GM19043 (cell line): ENCODE results near the gene PKM.

ENCODE experiments used
- ATAC-seq: cut with Tn5 transposase; IDR thresholded peaks from one replicate; pipeline ENCODE4 v1.9.1; 2021; ENCODE audit warnings: low read depth; ENCODE audit not compliant: unreplicated experiment

PKM gene

GRCh38 chr15:72236381-72237003 is 5.5 kb upstream of the PKM start:
- ATAC-seq = no peak

- no peak for ATAC-seq
Observed at GRCh38 chr15:72235298-72235697, 4.3 kb upstream of the PKM start.

GRCh38 chr15:72233769-72234168 is 2.8 kb upstream of the PKM start:
- ATAC-seq = no peak

GRCh38 chr15:72231833-72232478 is 966 bp upstream of the PKM start:
- ATAC-seq = no peak

- ATAC-seq = no peak
Observed at GRCh38 chr15:72230197-72231065, 559 bp downstream of the PKM start.

GRCh38 chr15:72229947-72230196 is 1.1 kb downstream of the PKM start:
- ATAC-seq = no peak

GRCh38 chr15:72229076-72229946 is 1.7 kb downstream of the PKM start:
- no peak for ATAC-seq

- ATAC-seq = no peak
Observed at GRCh38 chr15:72227720-72228119, 3.3 kb downstream of the PKM start.

GRCh38 chr15:72227192-72227586 is 3.8 kb downstream of the PKM start:
- ATAC-seq = no peak

- no peak for ATAC-seq
Observed at GRCh38 chr15:72223278-72223677, 7.7 kb downstream of the PKM start.

GRCh38 chr15:72222393-72222792 is 8.6 kb downstream of the PKM start:
- ATAC-seq = no peak

- no peak for ATAC-seq
Observed at GRCh38 chr15:72220687-72221086, 10.3 kb downstream of the PKM start.

- ATAC-seq = no peak
Observed at GRCh38 chr15:72217216-72217615, 13.8 kb downstream of the PKM start.

GRCh38 chr15:72216079-72216478 is 14.9 kb downstream of the PKM start:
- no peak for ATAC-seq

- ATAC-seq = no peak
Observed at GRCh38 chr15:72207558-72208085, 23.4 kb downstream of the PKM start.

GRCh38 chr15:72206677-72207000 is 24.4 kb downstream of the PKM start:
- no peak for ATAC-seq

GRCh38 chr15:72205896-72206676 is 24.9 kb downstream of the PKM start:
- ATAC-seq = no peak

GRCh38 chr15:72205273-72205672 is 25.7 kb downstream of the PKM start:
- no peak for ATAC-seq

GRCh38 chr15:72203507-72203837 is 27.5 kb downstream of the PKM start:
- ATAC-seq = no peak

GRCh38 chr15:72202801-72203506 is 28.0 kb downstream of the PKM start:
- no peak for ATAC-seq
